RKO (cell line): ENCODE measurements around the gene ABCA13.
A peak's percentile ranks its signal among the peaks of the same experiment; 100 is the strongest.
"Not testable (repeated sequence)": the region's sequence is repeated elsewhere in the genome, so short reads cannot be mapped to it uniquely, and the experiment has no call there.

Experiments
- DNase-seq: peaks from one replicate; pipeline ENCODE4 v3.0.0-alpha.2; 2016; ENCODE audit warnings: low spot score

ABCA13 gene, protein sequence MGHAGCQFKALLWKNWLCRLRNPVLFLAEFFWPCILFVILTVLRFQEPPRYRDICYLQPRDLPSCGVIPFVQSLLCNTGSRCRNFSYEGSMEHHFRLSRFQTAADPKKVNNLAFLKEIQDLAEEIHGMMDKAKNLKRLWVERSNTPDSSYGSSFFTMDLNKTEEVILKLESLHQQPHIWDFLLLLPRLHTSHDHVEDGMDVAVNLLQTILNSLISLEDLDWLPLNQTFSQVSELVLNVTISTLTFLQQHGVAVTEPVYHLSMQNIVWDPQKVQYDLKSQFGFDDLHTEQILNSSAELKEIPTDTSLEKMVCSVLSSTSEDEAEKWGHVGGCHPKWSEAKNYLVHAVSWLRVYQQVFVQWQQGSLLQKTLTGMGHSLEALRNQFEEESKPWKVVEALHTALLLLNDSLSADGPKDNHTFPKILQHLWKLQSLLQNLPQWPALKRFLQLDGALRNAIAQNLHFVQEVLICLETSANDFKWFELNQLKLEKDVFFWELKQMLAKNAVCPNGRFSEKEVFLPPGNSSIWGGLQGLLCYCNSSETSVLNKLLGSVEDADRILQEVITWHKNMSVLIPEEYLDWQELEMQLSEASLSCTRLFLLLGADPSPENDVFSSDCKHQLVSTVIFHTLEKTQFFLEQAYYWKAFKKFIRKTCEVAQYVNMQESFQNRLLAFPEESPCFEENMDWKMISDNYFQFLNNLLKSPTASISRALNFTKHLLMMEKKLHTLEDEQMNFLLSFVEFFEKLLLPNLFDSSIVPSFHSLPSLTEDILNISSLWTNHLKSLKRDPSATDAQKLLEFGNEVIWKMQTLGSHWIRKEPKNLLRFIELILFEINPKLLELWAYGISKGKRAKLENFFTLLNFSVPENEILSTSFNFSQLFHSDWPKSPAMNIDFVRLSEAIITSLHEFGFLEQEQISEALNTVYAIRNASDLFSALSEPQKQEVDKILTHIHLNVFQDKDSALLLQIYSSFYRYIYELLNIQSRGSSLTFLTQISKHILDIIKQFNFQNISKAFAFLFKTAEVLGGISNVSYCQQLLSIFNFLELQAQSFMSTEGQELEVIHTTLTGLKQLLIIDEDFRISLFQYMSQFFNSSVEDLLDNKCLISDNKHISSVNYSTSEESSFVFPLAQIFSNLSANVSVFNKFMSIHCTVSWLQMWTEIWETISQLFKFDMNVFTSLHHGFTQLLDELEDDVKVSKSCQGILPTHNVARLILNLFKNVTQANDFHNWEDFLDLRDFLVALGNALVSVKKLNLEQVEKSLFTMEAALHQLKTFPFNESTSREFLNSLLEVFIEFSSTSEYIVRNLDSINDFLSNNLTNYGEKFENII (N-terminal part only)

DNA sequence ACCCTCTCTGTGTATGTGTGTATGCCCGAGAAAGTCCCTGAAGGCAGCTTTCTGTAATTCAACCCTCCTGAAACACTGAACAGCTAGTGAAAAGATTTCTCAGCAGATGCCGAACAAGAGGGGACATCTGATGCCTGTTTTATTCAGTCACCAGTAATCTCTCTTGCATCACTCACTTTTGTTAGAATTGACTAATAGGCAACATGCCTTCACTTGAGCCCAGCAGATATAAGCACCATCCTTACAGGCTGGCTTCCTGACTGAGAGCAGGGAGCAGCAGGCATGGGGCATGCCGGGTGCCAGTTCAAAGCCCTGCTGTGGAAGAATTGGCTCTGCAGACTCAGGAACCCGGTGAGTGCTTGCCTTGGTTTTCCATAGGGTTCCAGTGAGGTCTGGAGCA is at the start of gene ABCA13:
TSS of gene ABCA13 (plus strand) at position 257 of the 400 bp plus-strand sequence. CDS start at position 283, 26 bp downstream.
- DNase-seq: peak; percentile 3

GRCh38 chr7:48126037-48126436 is 45.2 kb upstream of the ABCA13 start:
- DNase-seq: no peak

DNA sequence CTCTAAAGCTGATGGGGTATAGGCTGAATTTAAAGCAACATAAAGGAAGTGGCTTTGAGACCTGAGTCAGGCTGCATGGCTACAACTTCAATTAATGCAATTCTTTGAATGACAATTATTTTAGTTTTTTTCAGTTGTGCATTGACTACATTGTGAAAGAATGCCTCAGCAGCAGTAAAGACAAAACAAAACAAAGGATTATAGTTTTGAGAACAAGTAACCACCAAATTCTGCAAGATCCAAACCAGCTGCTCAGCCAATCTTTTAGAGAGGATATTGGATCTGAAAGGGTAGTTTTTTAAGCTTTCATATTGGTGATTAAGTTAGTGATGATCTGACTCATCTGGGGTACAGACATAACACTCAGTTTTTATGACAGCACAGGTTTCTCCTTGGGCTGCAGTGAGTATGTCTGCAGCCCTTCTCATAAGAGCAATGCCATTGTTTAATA is 40.6 kb upstream of the ABCA13 start:
- DNase-seq: peak; percentile 13

- no peak for DNase-seq
Observed at GRCh38 chr7:48132792-48133191, 38.5 kb upstream of the ABCA13 start.

DNA sequence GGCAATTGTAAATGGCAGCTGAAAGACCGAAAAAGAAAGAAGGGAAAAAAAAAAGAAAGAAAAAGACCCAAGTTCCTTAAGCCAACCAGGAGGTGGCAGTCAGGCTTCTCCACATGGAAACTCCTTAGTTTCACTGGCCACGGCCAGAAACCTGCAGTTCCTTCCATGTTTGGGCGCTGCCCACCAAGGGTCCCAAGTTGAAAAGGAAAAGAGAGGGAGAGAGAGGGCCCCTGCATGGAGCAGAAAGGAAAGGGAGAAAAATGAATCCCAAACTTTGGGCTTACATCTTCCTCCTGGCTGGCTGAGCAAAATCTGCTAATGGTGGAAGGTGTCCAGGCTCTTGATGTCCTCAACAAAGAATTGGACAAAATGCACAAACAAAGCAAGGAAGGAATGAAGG is 31.8 kb upstream of the ABCA13 start:
- DNase-seq: no peak

DNA sequence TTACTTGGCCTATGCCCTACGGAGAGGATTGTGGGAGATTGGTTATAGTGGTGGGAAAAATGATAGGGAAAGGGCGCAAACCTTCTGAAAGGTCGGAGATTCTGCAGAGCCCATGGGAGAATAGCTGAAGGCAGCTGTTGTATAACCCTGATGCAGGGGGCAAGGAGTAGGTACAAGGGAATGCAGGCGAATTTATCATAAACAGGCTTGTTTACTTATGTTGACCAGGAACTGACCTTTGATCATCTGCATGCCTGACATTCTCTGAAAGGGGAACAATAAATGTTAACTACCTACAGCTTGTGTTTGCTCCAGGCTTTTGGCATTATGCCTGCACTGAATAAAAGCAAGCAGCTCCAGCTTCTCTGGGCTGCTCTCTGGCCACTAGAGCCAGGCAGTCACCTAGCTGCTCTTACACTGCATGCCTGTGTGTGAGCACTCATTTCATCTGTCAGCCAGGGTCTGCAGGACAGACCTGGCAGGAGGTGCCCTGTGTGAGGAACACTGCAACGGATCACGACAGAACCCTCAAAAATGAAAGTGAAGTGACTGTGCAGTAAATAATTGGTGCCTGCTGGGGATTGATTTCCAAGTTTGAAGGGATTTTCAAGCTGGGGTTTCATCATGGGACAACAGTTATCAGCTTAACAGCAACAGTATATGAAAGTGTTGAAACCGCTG is 31.1 kb upstream of the ABCA13 start:
- no peak for DNase-seq

GRCh38 chr7:48141521-48141920 is 29.7 kb upstream of the ABCA13 start:
- DNase-seq: no peak

- DNase-seq: no peak
Observed at GRCh38 chr7:48144291-48144768, 26.9 kb upstream of the ABCA13 start.

GRCh38 chr7:48147078-48147591 is 24.1 kb upstream of the ABCA13 start:
- no peak for DNase-seq

DNA sequence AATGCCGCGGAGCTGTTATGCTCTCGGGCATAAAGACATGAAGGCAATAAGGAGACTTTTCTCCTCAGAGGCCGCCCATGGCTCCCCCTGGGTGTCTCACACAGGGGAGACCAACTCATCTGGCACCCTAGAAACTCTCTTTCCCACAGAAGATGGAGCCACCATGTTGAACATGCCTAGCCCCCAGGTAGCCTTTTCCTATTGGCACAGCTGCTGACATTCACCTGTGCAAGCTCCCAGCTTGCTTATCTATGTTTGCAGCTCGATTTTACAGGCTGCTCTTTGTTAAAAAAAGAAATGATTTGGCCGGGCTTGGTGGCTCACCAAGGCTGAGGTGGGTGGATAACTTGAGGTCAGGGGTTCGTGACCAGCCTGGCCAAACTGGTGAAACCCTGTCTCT is 23.6 kb upstream of the ABCA13 start:
- DNase-seq: not testable (repeated sequence)

GRCh38 chr7:48148311-48148710 is 22.9 kb upstream of the ABCA13 start:
- no peak for DNase-seq

- no peak for DNase-seq
Observed at GRCh38 chr7:48149058-48149457, 22.2 kb upstream of the ABCA13 start.

DNA sequence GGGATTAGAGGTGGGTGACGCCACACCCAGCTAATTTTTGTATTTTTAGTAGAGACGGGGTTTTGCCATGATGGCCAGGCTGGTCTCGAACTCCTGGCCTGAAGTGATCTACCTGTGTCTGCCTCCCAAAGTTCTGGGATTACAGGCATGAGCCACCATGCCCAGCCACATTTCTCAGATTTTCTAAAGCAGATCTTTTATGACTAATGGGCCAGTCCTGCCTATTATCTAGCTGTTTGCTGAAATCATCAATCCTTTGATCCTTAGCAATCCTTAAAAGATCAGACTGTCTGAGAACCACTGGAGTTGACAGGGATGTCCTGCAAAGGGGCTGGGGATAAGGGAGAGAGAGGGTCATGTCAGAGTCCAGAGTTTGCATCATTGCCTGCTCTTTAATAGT is 21.2 kb upstream of the ABCA13 start:
- DNase-seq: no peak

GRCh38 chr7:48154792-48155413 is 16.4 kb upstream of the ABCA13 start:
- DNase-seq: peak; percentile 68

GRCh38 chr7:48158404-48158803 is 12.9 kb upstream of the ABCA13 start:
- DNase-seq: peak; percentile 5

DNA sequence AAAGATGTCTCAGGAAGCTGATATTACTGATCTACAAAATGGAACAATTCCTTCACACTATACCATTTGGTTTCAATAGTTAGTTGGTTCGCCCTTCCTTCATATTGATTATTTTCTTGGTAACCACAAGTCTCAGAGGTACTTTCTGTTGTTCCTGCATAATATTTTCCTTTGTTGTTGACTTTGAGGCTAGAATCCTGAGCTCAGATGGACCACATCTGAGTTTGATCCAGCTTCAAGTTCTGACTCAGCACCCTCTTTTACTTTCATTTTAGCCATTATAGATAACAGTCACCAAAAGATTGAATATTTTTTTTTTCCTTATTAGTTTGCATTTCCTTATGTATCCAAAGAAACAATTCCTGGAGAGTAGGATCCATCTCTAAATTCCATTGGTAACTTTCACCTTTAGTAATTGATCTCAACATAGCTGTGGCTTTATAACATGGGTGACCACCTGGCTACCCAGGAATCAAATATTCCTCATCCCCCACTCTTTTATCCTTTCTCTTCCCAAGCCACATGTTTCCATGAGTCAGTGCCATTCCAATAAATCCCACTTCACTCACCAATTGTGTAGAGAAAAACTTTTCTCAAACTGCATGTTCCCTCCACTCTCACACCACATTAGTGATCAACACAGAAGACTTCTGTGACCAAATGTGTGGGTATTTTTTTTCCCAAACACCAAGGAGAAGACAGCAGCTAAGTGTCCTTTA is 9.7 kb upstream of the ABCA13 start:
- no peak for DNase-seq

- DNase-seq: no peak
Observed at GRCh38 chr7:48165157-48165556, 6.1 kb upstream of the ABCA13 start.

- peak; percentile 60 for DNase-seq
Observed at GRCh38 chr7:48168159-48168558, 3.1 kb upstream of the ABCA13 start.

GRCh38 chr7:48170506-48170905 is 752 bp upstream of the ABCA13 start:
- DNase-seq: no peak

DNA sequence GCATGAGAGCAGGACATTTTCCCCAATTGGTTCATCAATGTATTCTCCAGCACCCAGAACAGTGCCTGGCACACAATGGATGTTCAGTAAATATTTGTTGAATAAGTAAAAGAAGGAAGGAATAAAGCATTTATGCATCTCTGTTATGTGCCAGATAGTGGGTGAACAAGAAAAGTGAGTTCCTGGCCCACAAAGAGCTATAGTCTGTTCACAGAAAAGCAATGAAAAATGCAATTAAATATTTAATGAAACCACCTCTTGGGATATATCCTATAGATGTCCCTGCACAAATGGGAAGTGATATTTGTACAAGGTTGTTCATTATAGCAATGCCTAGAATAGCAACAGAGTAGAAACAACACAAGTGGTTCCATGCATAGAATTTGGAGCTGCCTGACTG is 2.1 kb downstream of the ABCA13 start:
- no peak for DNase-seq
